CD4-positive, alpha-beta T cell (primary cell): Measurements from ENCODE around the gene ZMYND15. TPM values are rescaled to one million over a fixed set of nuclear protein-coding genes. Genes with fewer than 3 reads are reported as not detected.

Source experiments
- ATAC-seq: fragments of 200-7000 bp; cut with Tn5 transposase; one replicate; pipeline ENCODE4 v1.10.0; 2022; ENCODE audit warnings: mild to moderate bottlenecking; ENCODE audit not compliant: poor library complexity
- CTCF ChIA-PET: fragments of 350-600 bp; sonication (Branson Sonifier 250); formaldehyde crosslinking; loops from one replicate; lab custom pipeline; 2021; ENCODE audit warnings: antibody characterized with exemption, inconsistent platforms; lab: Charles Lee
- POLR2A ChIA-PET: fragments of 350-600 bp; sonication (Branson Sonifier 250); formaldehyde crosslinking; loops from one replicate; lab custom pipeline; 2021; ENCODE audit warnings: antibody characterized with exemption, inconsistent platforms; lab: Charles Lee
- DNase-seq, 14 experiments: peaks; one replicate each; pipeline ENCODE4 v3.0.0-alpha.2; 2013 to 2020; ENCODE audit warnings: mixed read lengths in 2 of 14
- H3K27ac ChIP-seq, 2 donors: one replicate each; pipeline versions ENCODE4 v1.5.1 to v1.7.0; 2013; ENCODE audit warnings: low read length in 2 of 2, low read depth in 1 of 2, mild to moderate bottlenecking in 1 of 2
- H3K27me3 ChIP-seq, 2 experiments: 1 replicate in 1 of 2; 2 replicates in 1 of 2; pipeline versions ENCODE4 v1.6.1 to v1.7.0; 2013; ENCODE audit warnings: low read length in 2 of 2, control low read depth in 1 of 2, mild to moderate bottlenecking in 1 of 2, moderate library complexity in 1 of 2; ENCODE audit not compliant: insufficient read depth in 2 of 2, control insufficient read depth in 1 of 2
- H3K36me3 ChIP-seq: one replicate; pipeline ENCODE4 v1.6.1; 2013; ENCODE audit warnings: low read length, control low read depth; ENCODE audit not compliant: insufficient read depth
- H3K4me1 ChIP-seq: one replicate; pipeline ENCODE4 v1.6.1; 2013; ENCODE audit warnings: low read length, control low read depth; ENCODE audit not compliant: insufficient read depth
- H3K4me3 ChIP-seq: one replicate; pipeline ENCODE4 v1.5.1; 2013; ENCODE audit warnings: mild to moderate bottlenecking, low read length, moderate library complexity
- H3K9me3 ChIP-seq, 2 experiments: 1 replicate in 1 of 2; 2 replicates in 1 of 2; pipeline versions ENCODE4 v1.6.1 to v1.7.0; 2013; ENCODE audit warnings: low read length in 2 of 2, mild to moderate bottlenecking in 2 of 2, control low read depth in 1 of 2, moderate library complexity in 1 of 2; ENCODE audit not compliant: control insufficient read depth in 1 of 2, insufficient read depth in 1 of 2
- H3K27ac Mint-ChIP-seq: one replicate; pipeline ENCODE4 v1.8.0; 2020; ENCODE audit warnings: mixed read lengths
- H3K27me3 Mint-ChIP-seq: one replicate; pipeline ENCODE4 v1.8.0; 2021; ENCODE audit warnings: mixed read lengths
- H3K36me3 Mint-ChIP-seq: one replicate; pipeline ENCODE4 v1.8.0; 2021; ENCODE audit warnings: low read depth, mixed read lengths
- H3K4me1 Mint-ChIP-seq: one replicate; pipeline ENCODE4 v1.8.0; 2021; ENCODE audit warnings: low read depth, mixed read lengths
- H3K4me3 Mint-ChIP-seq: one replicate; pipeline ENCODE4 v1.8.0; 2020; ENCODE audit warnings: mild to moderate bottlenecking, mixed read lengths
- H3K9me3 Mint-ChIP-seq: one replicate; pipeline ENCODE4 v1.8.0; 2020; ENCODE audit warnings: mixed read lengths
- intact Hi-C, 2 experiments: fragments of 100-400 bp; cut with DNase I in 1 of 2; cut with micrococcal nuclease in 1 of 2; formaldehyde crosslinking; loops; one replicate each; pipeline versions ENCODE4 v1.15.1 to v1.9.0; 2023 to 2025; cut with DNase I, micrococcal nuclease
- total RNA-seq, 174 experiments: library from RNA in 2 of 174; stranded (reverse) in 2 of 174; gene quantifications; one replicate each; pipeline ENCODE4 v1.2.3 and lab custom pipeline; 2021 to 2026
- TF ChIP-seq, protein P1 (sequence below): fragments of 200-600 bp; IDR thresholded peaks from one replicate; pipeline ENCODE4 v1.8.0; 2022; ENCODE audit warnings: antibody characterized with exemption, mild to moderate bottlenecking

The ZMYND15 gene
- total RNA-seq, 2 experiments from 2014 or later = 3.1 to 3.3 TPM

DNA sequence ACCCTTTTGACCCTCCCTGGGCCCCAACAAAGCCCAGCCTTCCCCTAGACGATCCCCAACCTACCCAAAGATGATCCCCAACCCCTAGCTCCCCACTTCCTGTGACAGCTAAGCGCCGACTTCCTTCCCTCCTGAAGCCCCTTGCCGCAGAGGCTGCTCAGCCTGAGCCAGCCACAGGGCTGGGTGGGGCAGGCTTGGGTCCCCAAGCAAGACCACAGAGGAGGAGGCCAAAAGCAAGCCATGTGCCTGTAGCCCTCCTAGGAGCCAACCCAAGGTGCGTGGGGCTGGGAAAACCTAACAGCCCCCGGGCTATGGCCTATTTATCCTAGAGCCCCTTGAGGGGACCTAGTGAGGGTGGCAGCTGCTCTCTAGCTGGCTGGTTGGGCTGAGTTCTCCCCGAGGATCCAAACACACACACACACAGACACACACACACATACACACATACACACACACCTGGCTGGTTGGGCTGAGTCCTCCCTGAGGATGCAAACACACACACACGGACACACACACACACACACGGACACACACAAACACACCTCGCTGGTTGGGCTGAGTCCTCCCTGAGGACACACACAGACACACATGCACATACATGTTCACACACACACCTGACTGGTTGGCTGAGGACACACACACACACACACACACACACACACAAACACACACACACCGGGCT lies 24.4 kb upstream of the ZMYND15 start:
- peak; percentile 15 for ATAC-seq
- H3K36me3 ChIP-seq = peaks cover 48% of the 10 kb centered on the region
- peak overlapping the region; percentile 66 to 81 for H3K27ac ChIP-seq
- H3K27me3 Mint-ChIP-seq = no peaks in the 10 kb centered on the region
- H3K4me1 ChIP-seq = peaks cover 68% of the 10 kb centered on the region
- no peaks in the 10 kb centered on the region for H3K27me3 ChIP-seq
- H3K36me3 Mint-ChIP-seq = peaks cover 51% of the 10 kb centered on the region
- H3K4me3 ChIP-seq = peak overlapping the region; percentile 51
- intact Hi-C loops = loop anchor here in 1 of 2 experiments (10.0 kb wide), 1 partner anchor 360 kb away; the partner anchor contains the start of gene ZFP3
- DNase-seq = peak; percentile 9 to 84 (median 57)
- TF ChIP-seq, protein P1, sequence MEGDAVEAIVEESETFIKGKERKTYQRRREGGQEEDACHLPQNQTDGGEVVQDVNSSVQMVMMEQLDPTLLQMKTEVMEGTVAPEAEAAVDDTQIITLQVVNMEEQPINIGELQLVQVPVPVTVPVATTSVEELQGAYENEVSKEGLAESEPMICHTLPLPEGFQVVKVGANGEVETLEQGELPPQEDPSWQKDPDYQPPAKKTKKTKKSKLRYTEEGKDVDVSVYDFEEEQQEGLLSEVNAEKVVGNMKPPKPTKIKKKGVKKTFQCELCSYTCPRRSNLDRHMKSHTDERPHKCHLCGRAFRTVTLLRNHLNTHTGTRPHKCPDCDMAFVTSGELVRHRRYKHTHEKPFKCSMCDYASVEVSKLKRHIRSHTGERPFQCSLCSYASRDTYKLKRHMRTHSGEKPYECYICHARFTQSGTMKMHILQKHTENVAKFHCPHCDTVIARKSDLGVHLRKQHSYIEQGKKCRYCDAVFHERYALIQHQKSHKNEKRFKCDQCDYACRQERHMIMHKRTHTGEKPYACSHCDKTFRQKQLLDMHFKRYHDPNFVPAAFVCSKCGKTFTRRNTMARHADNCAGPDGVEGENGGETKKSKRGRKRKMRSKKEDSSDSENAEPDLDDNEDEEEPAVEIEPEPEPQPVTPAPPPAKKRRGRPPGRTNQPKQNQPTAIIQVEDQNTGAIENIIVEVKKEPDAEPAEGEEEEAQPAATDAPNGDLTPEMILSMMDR = no peak
- H3K4me3 Mint-ChIP-seq = peak overlapping the region; percentile 88
- ChIA-PET CTCF (interaction anchor here (0.7 to 1.2 kb wide), 2 partner anchors 75 to 184 kb away, joined by 3 to 5 read pairs; partner anchors contain the start of gene C17orf107), POLR2A (interaction anchor here (0.7 to 2.1 kb wide), 11 partner anchors 11 to 571 kb away, joined by 3 to 10 read pairs (median 6); partner anchors contain the start of genes C17orf107, CXCL16, MED11 and PELP1)
- H3K4me1 Mint-ChIP-seq = peaks cover 50% of the 10 kb centered on the region
- H3K9me3 Mint-ChIP-seq = no peaks in the 10 kb centered on the region
- peak overlapping the region; percentile 95 for H3K27ac Mint-ChIP-seq
- no peaks in the 10 kb centered on the region for H3K9me3 ChIP-seq

DNA sequence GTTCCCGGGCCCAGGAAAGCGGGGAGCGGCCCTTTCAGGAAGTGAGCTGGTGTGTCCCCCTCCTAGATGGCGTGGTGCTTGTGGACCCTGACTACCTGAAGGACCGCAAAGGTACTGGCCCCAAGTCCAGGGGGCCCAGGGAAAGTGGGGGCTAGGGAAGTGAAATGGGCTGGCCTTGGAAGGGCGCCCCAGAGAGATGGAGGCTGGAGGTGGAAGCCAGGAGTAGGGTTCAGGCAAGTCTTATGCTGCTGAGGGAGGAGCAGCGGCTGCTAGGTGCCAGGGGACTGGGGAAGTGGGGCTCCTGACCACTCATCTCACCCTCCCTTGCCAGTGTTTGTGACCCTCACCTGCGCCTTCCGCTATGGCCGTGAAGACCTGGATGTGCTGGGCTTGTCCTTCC lies 23.6 kb upstream of the ZMYND15 start:
- TF ChIP-seq, protein P1 = no peak
- ATAC-seq = no peak
- H3K36me3 Mint-ChIP-seq = peaks cover 60% of the 10 kb centered on the region
- no peak overlapping the region for H3K4me3 ChIP-seq
- DNase-seq = no peak
- no peaks in the 10 kb centered on the region for H3K27me3 Mint-ChIP-seq
- H3K36me3 ChIP-seq = peaks cover 54% of the 10 kb centered on the region
- intact Hi-C loops = loop anchor here in 1 of 2 experiments (10.0 kb wide), 1 partner anchor 359 kb away; the partner anchor contains the start of gene ZFP3
- no peaks in the 10 kb centered on the region for H3K9me3 Mint-ChIP-seq
- peaks cover 44% of the 10 kb centered on the region for H3K4me1 Mint-ChIP-seq
- peak overlapping the region; percentile 95 for H3K27ac Mint-ChIP-seq
- ChIA-PET POLR2A (interaction anchor here (0.9 to 2.1 kb wide), 3 partner anchors 14 to 224 kb away, joined by 6 to 10 read pairs (median 7); partner anchors contain the start of genes RNF167 and SLC25A11), CTCF (no interaction called here)
- H3K4me1 ChIP-seq = peaks cover 68% of the 10 kb centered on the region
- H3K27me3 ChIP-seq = no peaks in the 10 kb centered on the region
- H3K4me3 Mint-ChIP-seq = peak overlapping the region; percentile 7
- H3K9me3 ChIP-seq = no peaks in the 10 kb centered on the region
- H3K27ac ChIP-seq = peak overlapping the region; percentile 66 to 81

DNA sequence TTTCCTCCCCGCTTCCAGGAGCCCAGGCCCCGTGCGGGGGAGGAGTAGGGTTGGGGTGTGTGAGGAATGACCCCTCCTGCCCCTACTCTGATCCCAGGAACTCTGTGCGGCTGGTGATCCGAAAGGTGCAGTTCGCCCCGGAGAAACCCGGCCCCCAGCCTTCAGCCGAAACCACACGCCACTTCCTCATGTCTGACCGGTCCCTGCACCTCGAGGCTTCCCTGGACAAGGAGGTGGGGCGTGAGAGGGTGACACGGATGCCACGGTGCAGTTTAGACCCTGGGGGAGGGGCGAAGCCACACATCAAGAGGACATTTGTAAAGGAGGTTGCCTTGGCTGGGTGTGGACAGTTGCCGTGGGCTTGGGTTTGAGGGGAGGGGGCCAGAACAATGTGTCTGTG lies 21.8 kb upstream of the ZMYND15 start:
- intact Hi-C loops = loop anchor here in 1 of 2 experiments (10.0 kb wide), 1 partner anchor 357 kb away; the partner anchor contains the start of gene ZFP3
- ATAC-seq (no peak), DNase-seq (no peak)
- Histone ChIP-seq H3K4me1 (peaks cover 55% of the 10 kb centered on the region), H3K27me3 (no peaks in the 10 kb centered on the region), H3K9me3 (no peaks in the 10 kb centered on the region), H3K27ac (peak overlapping the region in 1 of 2 donors; percentile 3), H3K36me3 (peaks cover 61% of the 10 kb centered on the region), H3K4me3 (no peak overlapping the region)
- H3K27ac Mint-ChIP-seq = no peak overlapping the region
- H3K9me3 Mint-ChIP-seq = no peaks in the 10 kb centered on the region
- peaks cover 34% of the 10 kb centered on the region for H3K4me1 Mint-ChIP-seq
- TF ChIP-seq, protein P1 = no peak
- H3K4me3 Mint-ChIP-seq = no peak overlapping the region
- ChIA-PET POLR2A (no interaction called here), CTCF (no interaction called here)
- H3K27me3 Mint-ChIP-seq = no peaks in the 10 kb centered on the region
- H3K36me3 Mint-ChIP-seq = peaks cover 70% of the 10 kb centered on the region
